Measurements from ENCODE around the gene WDR48. TPM values are rescaled to one million over a fixed set of nuclear protein-coding genes. Genes with fewer than 3 reads are reported as not detected.
A peak's percentile ranks its signal among the peaks of the same experiment; 100 is the strongest.

WDR48 gene
- total RNA-seq, 1 donor from 2014 or later = 38.5 TPM

GRCh38 chr3:39141171-39141995 is 89.6 kb downstream of the WDR48 start:
- Mint-ChIP-seq H3K36me3 (ENCODE audit: low read depth, unreplicated experiment) (peaks cover 37% of the 10 kb centered on the region), H3K4me3 (ENCODE audit: unreplicated experiment) (no peak overlapping the region), H3K4me1 (ENCODE audit: low read depth, unreplicated experiment) (peaks cover 57% of the 10 kb centered on the region), H3K9me3 (ENCODE audit: unreplicated experiment) (no peaks in the 10 kb centered on the region), H3K27me3 (ENCODE audit: low read depth, unreplicated experiment) (no peaks in the 10 kb centered on the region), H3K27ac (ENCODE audit: unreplicated experiment) (no peak overlapping the region)
- TF ChIP-seq CTCF (IDR thresholded peaks at IDR 0.05; ENCODE audit: insufficient read depth, low read depth, low read length) (no peak), EZH2 (IDR thresholded peaks at IDR 0.05; ENCODE audit: insufficient read depth, low read length) (no peak)
- H3K36me3 ChIP-seq (ENCODE audit: insufficient read depth, low read length) = peaks cover 60% of the 10 kb centered on the region
- H3K27ac ChIP-seq (ENCODE audit: low read depth, low read length) = no peak overlapping the region
- FAIRE-seq = no peak
- no peak overlapping the region for H3K9ac ChIP-seq (ENCODE audit: low read length)
- peak; percentile 38 for DNase-seq (ENCODE audit: low read depth)
- peaks cover 90% of the 10 kb centered on the region for H4K20me1 ChIP-seq (ENCODE audit: insufficient read depth, low read length)
- H2AFZ ChIP-seq (ENCODE audit: low read depth, low read length) = no peak overlapping the region
- H3K27me3 ChIP-seq (ENCODE audit: insufficient read depth, low read length) = no peaks in the 10 kb centered on the region
- peak overlapping the region; percentile 21 for H3K4me2 ChIP-seq (ENCODE audit: low read length)
- H3K79me2 ChIP-seq (ENCODE audit: insufficient read depth, low read length) = peaks cover 70% of the 10 kb centered on the region
- H3K4me3 ChIP-seq (ENCODE audit: insufficient read depth, low read depth, low read length) = no peak overlapping the region
- peaks cover 19% of the 10 kb centered on the region for H3K4me1 ChIP-seq (ENCODE audit: insufficient read depth, low read length)
- H3K9me3 ChIP-seq (ENCODE audit: insufficient read depth, low read depth, low read length) = no peaks in the 10 kb centered on the region

GRCh38 chr3:39142067-39142466 is 90.3 kb downstream of the WDR48 start:
- Mint-ChIP-seq H3K27ac (ENCODE audit: unreplicated experiment) (no peak overlapping the region), H3K36me3 (ENCODE audit: low read depth, unreplicated experiment) (peaks cover 37% of the 10 kb centered on the region), H3K4me1 (ENCODE audit: low read depth, unreplicated experiment) (peaks cover 63% of the 10 kb centered on the region), H3K9me3 (ENCODE audit: unreplicated experiment) (no peaks in the 10 kb centered on the region), H3K27me3 (ENCODE audit: low read depth, unreplicated experiment) (no peaks in the 10 kb centered on the region), H3K4me3 (ENCODE audit: unreplicated experiment) (no peak overlapping the region)
- Histone ChIP-seq H3K79me2 (ENCODE audit: insufficient read depth, low read length) (peaks cover 77% of the 10 kb centered on the region), H3K27ac (ENCODE audit: low read depth, low read length) (no peak overlapping the region), H3K4me3 (ENCODE audit: insufficient read depth, low read depth, low read length) (no peak overlapping the region), H2AFZ (ENCODE audit: low read depth, low read length) (no peak overlapping the region), H4K20me1 (ENCODE audit: insufficient read depth, low read length) (peaks cover 93% of the 10 kb centered on the region), H3K4me2 (ENCODE audit: low read length) (no peak overlapping the region), H3K36me3 (ENCODE audit: insufficient read depth, low read length) (peaks cover 60% of the 10 kb centered on the region), H3K9me3 (ENCODE audit: insufficient read depth, low read depth, low read length) (no peaks in the 10 kb centered on the region), H3K4me1 (ENCODE audit: insufficient read depth, low read length) (peaks cover 26% of the 10 kb centered on the region), H3K27me3 (ENCODE audit: insufficient read depth, low read length) (no peaks in the 10 kb centered on the region), H3K9ac (ENCODE audit: low read length) (no peak overlapping the region)
- FAIRE-seq = no peak
- no peak for TF ChIP-seq CTCF (IDR thresholded peaks at IDR 0.05; ENCODE audit: insufficient read depth, low read depth, low read length)
- DNase-seq (ENCODE audit: low read depth) = no peak

Measured in astrocyte (in vitro differentiated cells and primary cell).